ENCODE results near the gene RNF207.

Gene RNF207

GRCh38 chr1:6180268-6180706 lies 25.6 kb upstream of the RNF207 start, which contains the start of gene CHD5:
Gene CHD5, minus strand, starts transcription at chr1:6180321. Its CDS starts 298 bp downstream, at chr1:6180023.
- H2BK12ac ChIP-seq (ENCODE audit: low read length in 2 of 2): no peak within 1 kb of the TSS
- peak within 1 kb of the TSS; percentile 41 to 42 for H3K4me3 ChIP-seq (ENCODE audit: insufficient read depth in 1 of 2, low read depth in 1 of 2, low read length in 2 of 2)
- peak within 1 kb of the TSS in 1 of 2 experiments; percentile 77 for H3K14ac ChIP-seq (ENCODE audit: low read length in 2 of 2)
- no peak within 1 kb of the TSS for H3K18ac ChIP-seq (ENCODE audit: low read depth in 1 of 2, low read length in 2 of 2)
- H3K9me3 ChIP-seq (ENCODE audit: control insufficient read depth, low read length): peaks cover 4% of the 10 kb centered on the region
- peak within 1 kb of the TSS; percentile 82 for H3K4me2 ChIP-seq (ENCODE audit: low read length, poor library complexity, severe bottlenecking)
- H2AK5ac ChIP-seq (ENCODE audit: low read length, severe bottlenecking): no peak within 1 kb of the TSS
- no peak within 1 kb of the TSS for H3K9ac ChIP-seq (ENCODE audit: low read length)
- H4K8ac ChIP-seq (ENCODE audit: low read length): no peak within 1 kb of the TSS
- H2BK5ac ChIP-seq (ENCODE audit: low read depth, low read length, poor library complexity, severe bottlenecking): no peak within 1 kb of the TSS
- DNase-seq: no peak
- H2BK120ac ChIP-seq (ENCODE audit: low read depth, low read length): no peak within 1 kb of the TSS
- peak within 1 kb of the TSS in 1 of 2 experiments; percentile 89 for H3K23ac ChIP-seq (ENCODE audit: low read length in 2 of 2)
- peaks cover 14% of the 10 kb centered on the region for H3K79me1 ChIP-seq (replicated peaks; ENCODE audit: low read length, poor library complexity, severe bottlenecking)
- H2BK15ac ChIP-seq (ENCODE audit: low read depth, poor library complexity, severe bottlenecking): no peak within 1 kb of the TSS
- no peak within 1 kb of the TSS for H3K4ac ChIP-seq (ENCODE audit: low read depth in 1 of 2, low read length in 2 of 2)
- H2AFZ ChIP-seq (ENCODE audit: low read depth, low read length): no peak within 1 kb of the TSS
- peaks cover 47 to 50% of the 10 kb centered on the region in 2 experiments for H3K27me3 ChIP-seq (ENCODE audit: control insufficient read depth in 1 of 2, insufficient read depth in 1 of 2, low read length in 2 of 2)
- H3K36me3 ChIP-seq (ENCODE audit: control insufficient read depth in 1 of 2, insufficient read depth in 2 of 2, low read depth in 1 of 2, low read length in 2 of 2): peaks cover 10 to 11% of the 10 kb centered on the region in 2 experiments
- no peak within 1 kb of the TSS for H3K27ac ChIP-seq (ENCODE audit: low read length, poor library complexity, severe bottlenecking)
- WGBS: 4% methylated on average over 28 of the region's 57 CpGs
- H3K4me1 ChIP-seq (ENCODE audit: control insufficient read depth, insufficient read depth, low read depth, low read length): peaks cover 37% of the 10 kb centered on the region
- no peak within 1 kb of the TSS for H4K91ac ChIP-seq (ENCODE audit: low read length)

- H2AK5ac ChIP-seq (ENCODE audit: low read length, severe bottlenecking): no peak overlapping the region
Observed at GRCh38 chr1:6180707-6181311, 25.1 kb upstream of the RNF207 start.

GRCh38 chr1:6181347-6181770 lies 24.6 kb upstream of the RNF207 start:
- Histone ChIP-seq H3K14ac (ENCODE audit: low read length in 2 of 2) (no peak overlapping the region), H3K4me1 (ENCODE audit: control insufficient read depth, insufficient read depth, low read depth, low read length) (peaks cover 40% of the 10 kb centered on the region), H2BK5ac (ENCODE audit: low read depth, low read length, poor library complexity, severe bottlenecking) (no peak overlapping the region), H3K18ac (ENCODE audit: low read depth in 1 of 2, low read length in 2 of 2) (no peak overlapping the region), H2BK15ac (ENCODE audit: low read depth, poor library complexity, severe bottlenecking) (no peak overlapping the region), H3K9ac (ENCODE audit: low read length) (no peak overlapping the region), H3K4me2 (ENCODE audit: low read length, poor library complexity, severe bottlenecking) (no peak overlapping the region), H3K4me3 (ENCODE audit: insufficient read depth in 1 of 2, low read depth in 1 of 2, low read length in 2 of 2) (peak overlapping the region in 1 of 2 experiments; percentile 42), H3K79me1 (replicated peaks; ENCODE audit: low read length, poor library complexity, severe bottlenecking) (peaks cover 17% of the 10 kb centered on the region), H2AK5ac (ENCODE audit: low read length, severe bottlenecking) (no peak overlapping the region), H3K27ac (ENCODE audit: low read length, poor library complexity, severe bottlenecking) (no peak overlapping the region), H3K4ac (ENCODE audit: low read depth in 1 of 2, low read length in 2 of 2) (no peak overlapping the region), H4K8ac (ENCODE audit: low read length) (no peak overlapping the region), H3K9me3 (ENCODE audit: control insufficient read depth, low read length) (no peaks in the 10 kb centered on the region), H3K27me3 (ENCODE audit: control insufficient read depth in 1 of 2, insufficient read depth in 1 of 2, low read length in 2 of 2) (peaks cover 36 to 41% of the 10 kb centered on the region in 2 experiments), H2BK12ac (ENCODE audit: low read length in 2 of 2) (no peak overlapping the region), H2BK120ac (ENCODE audit: low read depth, low read length) (no peak overlapping the region), H4K91ac (ENCODE audit: low read length) (no peak overlapping the region), H3K36me3 (ENCODE audit: control insufficient read depth in 1 of 2, insufficient read depth in 2 of 2, low read depth in 1 of 2, low read length in 2 of 2) (peaks cover 15 to 17% of the 10 kb centered on the region in 2 experiments), H2AFZ (ENCODE audit: low read depth, low read length) (no peak overlapping the region), H3K23ac (ENCODE audit: low read length in 2 of 2) (no peak overlapping the region)
- WGBS: 45% methylated on average over 10 of the region's 10 CpGs
- no peak for DNase-seq

More at GRCh38 chr1:6180707-6181311, 25.1 kb upstream of the RNF207 start:
- Histone ChIP-seq H4K91ac (ENCODE audit: low read length) (no peak overlapping the region), H3K18ac (ENCODE audit: low read depth in 1 of 2, low read length in 2 of 2) (no peak overlapping the region), H3K9me3 (ENCODE audit: control insufficient read depth, low read length) (no peaks in the 10 kb centered on the region), H3K4me2 (ENCODE audit: low read length, poor library complexity, severe bottlenecking) (no peak overlapping the region), H3K14ac (ENCODE audit: low read length in 2 of 2) (no peak overlapping the region), H2BK15ac (ENCODE audit: low read depth, poor library complexity, severe bottlenecking) (no peak overlapping the region), H3K4ac (ENCODE audit: low read depth in 1 of 2, low read length in 2 of 2) (no peak overlapping the region), H2BK5ac (ENCODE audit: low read depth, low read length, poor library complexity, severe bottlenecking) (no peak overlapping the region), H4K8ac (ENCODE audit: low read length) (no peak overlapping the region), H3K27me3 (ENCODE audit: control insufficient read depth in 1 of 2, insufficient read depth in 1 of 2, low read length in 2 of 2) (peaks cover 42 to 46% of the 10 kb centered on the region in 2 experiments), H3K4me1 (ENCODE audit: control insufficient read depth, insufficient read depth, low read depth, low read length) (peaks cover 40% of the 10 kb centered on the region), H3K27ac (ENCODE audit: low read length, poor library complexity, severe bottlenecking) (no peak overlapping the region), H3K23ac (ENCODE audit: low read length in 2 of 2) (no peak overlapping the region), H3K4me3 (ENCODE audit: insufficient read depth in 1 of 2, low read depth in 1 of 2, low read length in 2 of 2) (peak overlapping the region in 1 of 2 experiments; percentile 42), H3K9ac (ENCODE audit: low read length) (no peak overlapping the region), H2BK12ac (ENCODE audit: low read length in 2 of 2) (no peak overlapping the region), H3K79me1 (replicated peaks; ENCODE audit: low read length, poor library complexity, severe bottlenecking) (peaks cover 17% of the 10 kb centered on the region), H3K36me3 (ENCODE audit: control insufficient read depth in 1 of 2, insufficient read depth in 2 of 2, low read depth in 1 of 2, low read length in 2 of 2) (peaks cover 15 to 16% of the 10 kb centered on the region in 2 experiments), H2BK120ac (ENCODE audit: low read depth, low read length) (no peak overlapping the region), H2AFZ (ENCODE audit: low read depth, low read length) (no peak overlapping the region)
- 16% methylated on average over 30 of the region's 36 CpGs for WGBS
- no peak for DNase-seq

GRCh38 chr1:6183520-6183989 lies 22.4 kb upstream of the RNF207 start:
- no peak overlapping the region for H3K27ac ChIP-seq (ENCODE audit: low read length, poor library complexity, severe bottlenecking)
- no peaks in the 10 kb centered on the region for H3K9me3 ChIP-seq (ENCODE audit: control insufficient read depth, low read length)
- WGBS: 69% methylated on average over 6 of the region's 6 CpGs
- no peak overlapping the region for H3K4me3 ChIP-seq (ENCODE audit: insufficient read depth in 1 of 2, low read depth in 1 of 2, low read length in 2 of 2)
- no peak overlapping the region for H3K4ac ChIP-seq (ENCODE audit: low read depth in 1 of 2, low read length in 2 of 2)
- H3K18ac ChIP-seq (ENCODE audit: low read depth in 1 of 2, low read length in 2 of 2): no peak overlapping the region
- peaks cover 38% of the 10 kb centered on the region for H3K4me1 ChIP-seq (ENCODE audit: control insufficient read depth, insufficient read depth, low read depth, low read length)
- H3K36me3 ChIP-seq (ENCODE audit: control insufficient read depth in 1 of 2, insufficient read depth in 2 of 2, low read depth in 1 of 2, low read length in 2 of 2): peaks cover 31% of the 10 kb centered on the region in 2 experiments
- no peak overlapping the region for H2AK5ac ChIP-seq (ENCODE audit: low read length, severe bottlenecking)
- no peak overlapping the region for H3K4me2 ChIP-seq (ENCODE audit: low read length, poor library complexity, severe bottlenecking)
- H3K79me1 ChIP-seq (replicated peaks; ENCODE audit: low read length, poor library complexity, severe bottlenecking): peaks cover 17% of the 10 kb centered on the region
- H4K8ac ChIP-seq (ENCODE audit: low read length): no peak overlapping the region
- H2BK12ac ChIP-seq (ENCODE audit: low read length in 2 of 2): peak overlapping the region in 1 of 2 experiments; percentile 25
- no peak overlapping the region for H3K14ac ChIP-seq (ENCODE audit: low read length in 2 of 2)
- H2AFZ ChIP-seq (ENCODE audit: low read depth, low read length): no peak overlapping the region
- no peak for DNase-seq
- no peak overlapping the region for H4K91ac ChIP-seq (ENCODE audit: low read length)
- H2BK120ac ChIP-seq (ENCODE audit: low read depth, low read length): no peak overlapping the region
- H3K27me3 ChIP-seq (ENCODE audit: control insufficient read depth in 1 of 2, insufficient read depth in 1 of 2, low read length in 2 of 2): peaks cover 14 to 19% of the 10 kb centered on the region in 2 experiments
- no peak overlapping the region for H3K9ac ChIP-seq (ENCODE audit: low read length)
- H3K23ac ChIP-seq (ENCODE audit: low read length in 2 of 2): peak overlapping the region in 1 of 2 experiments; percentile 89
- no peak overlapping the region for H2BK15ac ChIP-seq (ENCODE audit: low read depth, poor library complexity, severe bottlenecking)
- no peak overlapping the region for H2BK5ac ChIP-seq (ENCODE audit: low read depth, low read length, poor library complexity, severe bottlenecking)

Measured in mesenchymal stem cell (in vitro differentiated cells and primary cell).